HG03378 (cell line): ENCODE results near the gene NF1.
"Not testable (repeated sequence)": the region's sequence is repeated elsewhere in the genome, so short reads cannot be mapped to it uniquely, and the experiment has no call there.

Source experiments
- ATAC-seq: cut with Tn5 transposase; IDR thresholded peaks from one replicate; pipeline ENCODE4 v1.9.1; 2021; ENCODE audit warnings: mild to moderate bottlenecking, moderate library complexity; ENCODE audit not compliant: unreplicated experiment

NF1 gene

DNA sequence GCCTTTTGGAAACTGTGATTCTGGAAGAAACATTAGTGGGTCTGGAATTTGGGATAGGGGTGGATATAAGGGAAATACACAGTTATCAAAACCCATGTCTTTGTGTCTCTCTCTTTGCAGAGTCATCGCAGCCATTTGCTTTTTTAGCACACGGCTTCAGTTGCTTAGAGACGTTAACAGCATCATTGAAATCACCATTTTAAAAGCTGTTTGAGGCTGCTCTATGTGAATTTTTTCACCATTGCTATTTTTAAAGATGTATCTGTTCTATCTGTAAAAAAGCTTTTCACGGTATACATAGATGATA lies 155.0 kb downstream of the NF1 start:
- no peak for ATAC-seq

DNA sequence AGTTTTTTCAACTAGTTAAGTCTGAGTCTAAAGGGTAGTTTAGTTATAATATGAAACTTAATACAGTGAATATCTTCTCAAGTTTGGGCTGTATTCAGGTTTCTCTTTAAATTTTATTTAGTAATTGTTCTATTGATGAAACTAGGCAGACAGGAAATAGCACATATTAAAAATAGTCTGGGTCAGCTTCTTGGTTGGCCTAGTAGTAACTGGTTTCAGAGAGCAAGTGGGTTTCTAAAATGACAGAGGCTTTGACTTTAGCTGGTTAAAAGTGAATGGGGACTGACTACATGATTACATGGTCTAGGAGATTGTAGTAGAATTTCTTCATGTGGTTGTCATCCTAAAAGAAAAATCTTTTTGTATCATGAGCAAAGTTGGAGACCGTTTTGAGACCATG lies 155.5 kb downstream of the NF1 start:
- ATAC-seq: no peak

DNA sequence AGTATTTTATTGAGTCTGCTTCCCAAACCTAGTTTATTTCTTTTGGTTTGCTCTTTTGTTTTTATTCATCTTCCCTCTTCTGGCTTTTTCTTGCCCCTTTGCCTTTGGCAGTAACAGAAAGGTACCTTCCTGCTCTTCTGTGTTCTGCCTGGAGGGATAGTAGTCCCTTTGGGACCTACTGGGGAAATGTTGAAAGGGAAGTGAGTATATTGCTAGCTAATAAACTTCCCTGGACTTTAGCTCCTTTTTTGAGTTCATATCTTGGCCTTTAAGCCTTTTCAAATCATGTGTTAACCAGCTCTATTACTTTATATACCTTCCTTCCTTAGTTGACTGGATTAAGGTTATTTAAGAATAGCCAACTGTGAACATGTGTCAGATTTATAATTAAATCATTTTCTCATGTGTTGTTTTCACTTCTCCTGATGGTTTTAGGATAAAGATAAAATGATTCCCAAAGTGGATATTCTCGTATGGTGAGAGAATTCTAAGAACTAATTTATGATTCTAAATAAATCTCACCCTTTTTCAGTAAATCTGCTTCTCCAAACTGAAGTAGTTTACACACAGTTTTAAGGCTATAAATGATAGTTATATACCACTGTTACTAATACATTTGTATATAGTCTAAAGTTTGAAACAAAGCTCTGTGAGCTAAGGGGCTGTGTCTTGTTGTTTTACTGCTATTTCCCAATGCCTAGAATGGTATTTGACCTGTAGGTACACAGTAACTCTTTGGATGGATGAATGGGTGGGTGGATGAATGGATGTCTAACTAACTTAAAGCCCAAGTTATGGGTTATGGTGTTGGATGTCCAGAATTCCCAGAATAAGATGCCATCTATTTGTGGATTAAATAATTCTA lies 156.6 kb downstream of the NF1 start:
- no peak for ATAC-seq

DNA sequence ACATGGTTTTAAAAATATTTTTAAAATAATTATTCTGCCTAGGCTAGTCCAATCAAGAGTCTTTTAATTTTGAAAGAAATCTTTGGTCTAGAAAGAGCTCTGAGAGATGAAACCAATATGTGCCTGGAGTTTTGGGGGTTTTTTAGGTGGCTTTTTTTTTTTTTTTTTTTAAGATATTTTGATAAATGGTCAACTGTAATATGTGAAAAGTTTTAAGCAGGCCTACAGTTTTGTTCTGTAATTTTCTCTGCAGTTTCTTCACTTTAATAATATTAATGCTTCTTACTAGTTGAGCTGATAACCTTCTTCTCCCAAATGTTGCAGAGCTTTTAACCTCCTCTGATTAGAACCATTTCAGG lies 157.2 kb downstream of the NF1 start:
- ATAC-seq: no peak

DNA sequence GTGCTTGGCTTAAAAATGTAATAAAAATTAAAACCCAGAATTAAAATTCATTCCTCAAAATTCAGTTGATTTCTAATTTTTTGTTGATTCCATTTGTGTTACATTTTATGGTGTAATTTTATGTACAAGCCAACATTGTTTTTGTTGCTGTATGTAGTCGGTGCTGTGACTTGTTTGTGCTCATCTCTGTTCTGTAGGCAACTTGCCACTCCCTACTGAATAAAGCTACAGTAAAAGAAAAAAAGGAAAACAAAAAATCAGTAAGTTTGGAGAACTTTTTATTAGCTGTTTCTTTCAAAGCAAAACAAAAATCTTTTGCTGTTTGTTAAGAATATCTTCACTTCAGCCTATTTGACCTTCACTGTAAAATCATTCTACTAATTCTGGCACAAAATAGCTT lies 158.0 kb downstream of the NF1 start:
- ATAC-seq: no peak

DNA sequence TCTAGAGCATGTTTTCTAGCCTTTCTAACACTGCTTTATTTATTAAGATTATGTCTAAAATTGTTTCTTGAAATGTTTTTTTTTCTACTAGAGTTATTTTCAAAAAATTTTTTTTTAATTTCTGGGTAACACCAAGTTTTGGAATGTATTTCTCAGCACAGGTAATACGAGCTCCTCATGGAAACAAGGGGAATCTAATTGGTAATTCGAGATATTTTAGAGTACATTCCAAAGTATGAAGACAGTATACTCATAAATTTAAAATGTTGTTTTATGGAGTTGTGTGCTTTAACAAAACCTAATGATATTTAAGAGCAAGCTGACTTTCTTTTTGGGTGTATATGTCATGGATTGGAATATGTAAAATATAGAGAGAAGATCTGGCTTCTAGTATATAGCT lies 159.9 kb downstream of the NF1 start:
- ATAC-seq: no peak

DNA sequence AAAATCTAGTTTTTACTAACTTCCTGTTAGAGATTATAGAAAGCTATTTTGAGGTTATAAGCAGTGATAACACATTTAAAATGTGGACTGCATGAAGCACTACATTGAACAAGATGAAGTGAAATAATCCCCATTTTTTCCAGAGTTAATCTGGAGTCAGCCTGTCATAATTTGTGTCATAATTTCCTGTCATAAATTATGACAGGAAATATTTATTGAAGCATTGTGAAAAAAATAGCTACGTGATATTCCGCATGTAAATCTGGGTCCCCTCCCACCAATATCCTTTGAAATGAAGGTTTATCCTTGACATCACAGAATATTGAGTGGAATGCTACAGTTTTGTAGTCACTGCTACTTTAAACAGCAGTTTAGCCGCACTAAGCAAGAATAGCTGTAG lies 162.2 kb downstream of the NF1 start:
- ATAC-seq: no peak

DNA sequence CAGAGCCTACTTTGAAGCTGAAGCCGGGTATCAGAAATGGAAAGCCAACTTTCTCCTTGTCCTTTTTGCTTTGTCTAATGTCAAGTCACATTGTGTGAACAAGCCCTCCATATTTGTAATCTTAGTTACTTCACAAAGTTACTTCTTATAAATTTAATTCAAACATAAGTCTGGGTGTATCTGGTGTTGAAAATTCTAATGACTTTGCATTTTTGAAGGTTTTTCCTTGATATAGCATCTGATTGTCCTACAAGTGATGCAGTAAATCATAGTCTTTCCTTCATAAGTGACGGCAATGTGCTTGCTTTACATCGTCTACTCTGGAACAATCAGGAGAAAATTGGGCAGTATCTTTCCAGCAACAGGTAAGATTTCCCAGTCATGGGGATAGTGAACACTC lies 165.4 kb downstream of the NF1 start:
- ATAC-seq: no peak

DNA sequence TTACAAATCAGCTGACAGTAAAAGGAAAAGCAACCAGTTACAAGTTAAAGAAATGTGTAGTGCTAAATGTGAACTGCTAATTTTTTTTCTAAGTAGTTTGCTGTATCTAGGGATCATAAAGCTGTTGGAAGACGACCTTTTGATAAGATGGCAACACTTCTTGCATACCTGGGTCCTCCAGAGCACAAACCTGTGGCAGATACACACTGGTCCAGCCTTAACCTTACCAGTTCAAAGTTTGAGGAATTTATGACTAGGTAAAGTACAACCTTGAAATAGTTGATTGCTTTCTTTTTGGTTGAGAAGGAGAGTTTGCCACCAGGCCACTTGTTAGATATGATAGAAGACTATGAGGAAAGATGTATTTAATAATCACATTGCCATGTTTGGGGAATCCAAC lies 166.8 kb downstream of the NF1 start:
- no peak for ATAC-seq

DNA sequence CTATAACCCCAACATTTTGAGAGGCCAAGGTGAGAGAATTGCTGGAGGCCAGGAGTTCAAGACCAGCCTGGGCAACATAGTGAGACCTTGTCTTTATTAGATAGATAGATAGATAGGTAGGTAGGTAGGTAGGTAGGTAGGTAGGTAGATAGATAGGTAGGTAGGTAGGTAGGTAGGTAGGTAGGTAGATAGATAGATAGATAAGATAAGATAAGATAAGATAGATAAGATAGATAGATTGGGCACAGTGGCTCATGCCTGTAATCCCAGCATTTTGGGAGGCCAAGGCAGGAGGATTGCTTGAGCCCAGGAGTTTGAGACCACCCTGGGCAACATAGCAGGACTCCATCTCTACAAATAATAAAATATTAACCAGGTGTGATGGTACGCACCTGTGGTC lies 168.1 kb downstream of the NF1 start:
- not testable (repeated sequence) for ATAC-seq

DNA sequence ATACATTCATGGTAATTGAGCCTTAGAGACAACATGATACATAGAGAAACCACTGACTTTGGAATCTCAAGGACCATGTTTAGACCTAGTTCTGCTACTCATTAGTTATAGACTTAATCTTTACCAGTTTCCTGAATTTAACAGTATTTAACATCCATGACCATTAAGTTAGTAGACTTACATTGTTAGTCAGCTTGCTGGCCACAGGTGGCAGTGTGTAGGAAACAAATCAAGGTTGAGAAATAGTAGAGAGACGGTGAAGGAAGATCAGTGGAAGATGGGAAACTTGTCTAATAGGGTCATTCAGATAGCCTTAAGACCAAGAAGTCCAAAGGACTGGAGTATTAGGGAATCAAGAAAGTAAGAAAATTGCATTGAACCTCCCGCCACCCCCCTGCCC lies 171.3 kb downstream of the NF1 start:
- ATAC-seq: no peak

DNA sequence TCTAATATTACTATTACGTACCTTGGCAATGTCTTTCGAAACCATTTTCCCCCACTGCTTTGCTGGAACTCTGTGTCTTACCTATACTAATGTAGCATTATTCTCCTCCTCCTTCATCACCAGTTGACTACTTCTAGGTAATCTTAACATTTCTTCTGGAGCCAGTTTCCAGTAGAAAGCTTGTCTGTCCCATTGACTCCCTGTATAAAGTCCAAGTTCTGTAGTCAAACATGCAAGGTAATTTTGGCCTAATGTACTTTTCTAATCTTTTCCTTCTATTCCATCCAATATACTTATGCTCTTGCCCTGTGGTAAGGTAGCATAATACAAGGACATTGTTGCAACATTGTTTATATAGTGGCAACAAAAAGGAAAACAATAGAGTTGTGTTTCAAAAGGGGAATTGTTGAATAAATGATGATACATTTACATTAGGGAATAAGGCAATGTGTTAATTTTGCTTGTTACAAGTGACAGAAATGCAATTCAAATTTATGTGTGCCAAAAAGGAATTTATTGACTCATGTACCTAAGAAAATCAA lies 174.3 kb downstream of the NF1 start:
- ATAC-seq: no peak

DNA sequence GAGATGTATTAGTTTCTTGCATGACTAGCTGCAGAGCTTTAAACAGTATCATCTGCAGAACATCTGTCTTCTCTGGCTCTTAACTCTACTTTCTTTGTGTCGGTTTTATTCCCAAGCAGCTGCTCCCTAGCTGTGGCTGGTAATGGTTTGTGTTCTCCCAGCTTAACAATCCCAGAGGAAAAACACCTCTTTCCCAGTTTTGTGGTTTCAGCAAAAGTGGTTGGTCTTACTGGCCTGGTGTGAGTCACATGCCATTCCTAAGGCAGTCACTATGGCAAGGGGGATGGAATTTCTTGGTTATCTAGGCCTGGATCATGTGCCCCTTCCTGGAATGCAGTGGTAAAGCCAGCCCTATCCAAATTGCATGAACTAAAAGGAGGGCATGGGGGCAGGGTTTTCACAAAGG lies 174.8 kb downstream of the NF1 start:
- ATAC-seq: no peak

DNA sequence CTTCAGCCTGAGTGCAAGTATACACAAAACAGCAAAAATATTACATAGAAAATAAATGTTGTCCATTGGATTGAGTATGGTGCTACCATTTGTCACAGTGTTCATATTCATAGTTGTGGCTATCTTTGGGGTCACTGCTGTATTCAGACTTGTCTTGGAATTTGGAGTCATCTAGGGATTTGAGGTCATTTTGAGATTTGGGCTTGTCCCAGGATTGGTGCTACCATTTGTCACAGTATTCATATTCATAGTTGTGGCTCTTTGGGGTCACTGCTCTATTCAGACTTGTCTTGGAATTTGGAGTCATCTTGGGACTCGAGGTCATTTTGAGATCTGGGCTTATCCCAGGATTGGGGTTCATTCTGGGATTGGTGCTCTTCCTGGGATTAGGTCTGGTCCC lies 177.5 kb downstream of the NF1 start:
- ATAC-seq: no peak

DNA sequence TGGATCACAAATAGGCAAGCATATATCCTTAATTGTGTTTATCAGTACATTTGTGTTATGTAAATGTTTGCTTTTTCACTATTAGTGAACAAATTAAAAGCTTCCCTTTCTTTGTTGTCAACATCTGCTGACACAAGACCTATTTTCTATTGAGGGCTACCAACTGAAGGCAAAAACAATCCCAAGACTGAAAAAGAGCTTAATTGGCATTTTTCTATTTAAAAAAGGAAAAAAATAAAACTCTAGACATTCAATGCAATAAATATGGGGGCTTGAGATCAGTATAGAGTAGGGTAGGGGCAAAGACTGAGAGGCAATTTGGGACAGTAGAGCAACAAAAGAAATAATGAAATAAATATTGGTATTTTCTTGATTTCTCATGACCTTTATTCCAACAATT lies 178.0 kb downstream of the NF1 start:
- no peak for ATAC-seq

DNA sequence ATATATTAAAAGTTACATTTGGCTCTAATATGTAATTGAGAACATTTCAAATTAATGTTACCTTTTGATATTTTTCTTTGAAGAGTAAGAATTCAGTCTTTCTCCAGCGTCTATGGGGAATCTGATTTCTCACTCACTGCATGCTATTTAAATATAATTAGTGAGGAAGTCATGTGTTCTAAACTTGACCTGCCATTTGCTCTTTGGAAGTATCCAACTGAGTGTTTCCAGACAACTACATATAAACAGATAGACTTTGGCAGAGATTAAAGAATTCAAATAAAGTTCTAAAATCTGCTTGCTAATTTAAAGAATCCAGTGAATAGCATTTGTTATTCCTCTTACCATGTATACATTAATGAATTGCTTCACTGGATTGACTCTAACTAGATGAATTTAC lies 178.7 kb downstream of the NF1 start:
- ATAC-seq: no peak

DNA sequence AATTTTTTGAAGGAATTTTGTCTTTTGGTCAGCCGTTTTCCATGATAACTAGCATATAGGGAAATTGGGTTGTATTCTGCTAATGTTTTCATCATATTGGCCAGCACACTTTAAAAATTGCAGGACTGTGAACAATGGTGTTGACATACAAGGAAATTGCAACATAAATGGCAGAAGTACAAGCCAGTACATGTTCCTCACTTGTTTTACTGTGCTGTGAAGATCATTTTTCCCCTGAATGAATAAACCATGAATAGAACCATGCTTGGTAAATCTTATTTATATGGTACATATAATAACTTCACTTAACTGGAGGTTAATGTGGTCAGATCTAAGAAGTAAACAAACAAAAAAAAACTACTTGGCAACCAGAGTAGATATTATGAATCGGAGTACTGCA lies 179.5 kb downstream of the NF1 start:
- ATAC-seq: no peak

DNA sequence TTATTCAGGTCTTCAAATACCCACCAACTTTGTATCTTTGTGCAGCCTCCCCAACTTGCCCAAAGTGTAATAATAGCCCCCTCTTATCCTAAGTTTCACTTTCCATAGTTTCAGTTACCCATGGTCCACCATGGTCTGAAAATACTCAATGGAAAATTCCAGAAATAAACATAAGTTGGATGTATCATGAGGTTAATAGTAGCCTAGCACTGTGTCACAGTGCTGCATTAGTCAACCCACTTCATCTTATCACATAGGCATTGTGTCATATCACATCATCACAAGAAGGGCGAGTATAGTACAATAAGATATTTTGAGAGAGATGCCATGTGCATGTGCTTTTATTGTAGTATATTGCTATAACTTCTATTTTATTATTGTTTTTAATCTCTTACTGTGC lies 180.3 kb downstream of the NF1 start:
- ATAC-seq: no peak

DNA sequence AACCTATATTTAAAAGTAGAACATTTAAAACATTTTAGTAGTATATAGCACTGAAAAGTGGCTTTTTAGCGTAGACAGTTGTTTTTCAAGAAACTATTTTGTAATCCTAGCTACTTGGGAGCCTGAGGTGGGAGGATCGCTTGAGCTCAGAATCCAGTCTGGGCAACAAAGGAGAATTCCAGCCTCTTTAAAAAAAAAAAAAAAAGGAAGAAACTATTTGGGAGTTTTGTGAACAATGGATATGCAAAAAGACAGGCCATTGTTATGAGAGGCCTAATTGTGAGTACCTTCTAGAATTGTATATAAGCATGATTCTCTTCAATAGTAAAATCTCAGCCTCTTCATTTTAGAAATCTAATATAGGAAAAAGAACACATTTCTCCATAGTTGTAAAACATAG lies 184.6 kb downstream of the NF1 start:
- no peak for ATAC-seq

DNA sequence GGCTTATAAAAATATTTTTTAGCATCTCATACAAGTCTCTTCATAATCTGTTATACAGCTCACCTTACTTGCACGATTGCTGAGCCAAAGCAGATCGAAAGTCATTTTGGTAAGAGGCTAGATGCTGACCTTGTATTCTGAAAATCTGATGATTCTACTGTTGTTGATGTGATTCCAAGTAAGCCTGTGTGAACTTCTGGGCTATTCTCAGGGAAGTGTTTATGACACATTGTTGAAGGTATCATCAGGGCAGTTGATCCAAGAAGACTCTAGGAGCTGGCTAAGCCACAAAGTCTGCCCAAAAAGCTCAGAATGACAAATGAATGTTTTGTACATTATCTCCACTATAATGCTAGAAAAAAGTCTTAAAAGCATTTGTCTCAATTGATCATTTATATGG lies 186.3 kb downstream of the NF1 start:
- ATAC-seq: no peak

DNA sequence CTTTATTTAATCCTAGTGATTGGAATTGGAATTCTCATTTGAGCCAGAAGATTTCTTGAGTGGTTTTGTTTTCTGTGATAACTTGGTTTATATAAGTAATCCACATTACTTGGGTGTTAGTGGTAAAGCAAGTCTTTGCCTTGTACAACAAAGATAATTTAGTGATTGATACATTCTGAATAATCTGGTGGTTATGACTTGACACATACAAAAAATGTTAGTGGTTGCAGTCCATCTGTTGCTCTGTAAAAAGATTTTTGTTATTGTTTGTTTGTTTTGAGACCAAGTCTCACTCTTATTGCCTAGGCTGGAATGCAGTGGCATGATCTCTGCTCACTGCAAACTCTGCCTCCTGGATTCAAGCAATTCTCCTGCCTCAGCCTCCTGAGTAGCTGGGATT lies 189.1 kb downstream of the NF1 start:
- no peak for ATAC-seq

DNA sequence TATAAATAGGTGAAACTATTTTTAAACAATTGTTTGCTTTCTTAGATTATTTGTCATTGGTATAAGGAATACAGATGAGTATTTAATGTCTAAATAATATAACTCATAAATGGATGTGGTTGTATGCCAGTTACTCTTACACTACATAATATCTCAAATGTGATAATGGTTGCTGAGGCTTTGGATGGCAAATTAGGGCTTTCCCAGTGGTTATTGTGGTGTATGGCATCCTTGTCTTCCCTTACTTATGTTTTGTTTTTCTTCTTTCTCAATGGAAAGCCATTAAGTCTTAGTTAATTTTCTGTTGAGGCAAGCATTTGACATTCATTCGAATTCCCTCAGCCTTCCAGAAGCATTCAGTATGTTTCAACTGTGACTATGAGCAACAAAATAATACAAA lies 191.8 kb downstream of the NF1 start:
- no peak for ATAC-seq

DNA sequence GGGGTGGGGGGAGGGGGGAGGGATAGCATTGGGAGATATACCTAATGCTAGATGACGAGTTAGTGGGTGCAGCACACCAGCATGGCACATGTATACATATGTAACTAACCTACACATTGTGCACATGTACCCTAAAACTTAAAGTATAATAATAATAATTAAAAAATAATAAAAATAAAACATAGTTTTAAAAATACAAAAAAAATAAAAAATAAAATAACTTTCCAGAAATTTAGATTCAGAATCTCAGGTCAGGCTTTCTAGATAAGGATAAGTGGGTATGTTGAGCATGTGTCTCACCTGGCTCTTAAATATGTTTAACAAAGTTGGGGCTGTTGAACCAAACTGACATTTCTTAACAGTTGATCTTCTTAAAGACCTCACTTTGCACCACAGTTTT lies 193.2 kb downstream of the NF1 start:
- ATAC-seq: not testable (repeated sequence)
